GM21723 (cell line): ENCODE results near the gene CIB4.

ENCODE experiments used
- ATAC-seq: cut with Tn5 transposase; IDR thresholded peaks from one replicate; pipeline ENCODE4 v1.9.1; 2021; ENCODE audit warnings: mild to moderate bottlenecking, moderate library complexity; ENCODE audit not compliant: unreplicated experiment

Gene CIB4

GRCh38 chr2:26534098-26534864 lies 106.9 kb downstream of the CIB4 start:
- ATAC-seq: no peak

DNA sequence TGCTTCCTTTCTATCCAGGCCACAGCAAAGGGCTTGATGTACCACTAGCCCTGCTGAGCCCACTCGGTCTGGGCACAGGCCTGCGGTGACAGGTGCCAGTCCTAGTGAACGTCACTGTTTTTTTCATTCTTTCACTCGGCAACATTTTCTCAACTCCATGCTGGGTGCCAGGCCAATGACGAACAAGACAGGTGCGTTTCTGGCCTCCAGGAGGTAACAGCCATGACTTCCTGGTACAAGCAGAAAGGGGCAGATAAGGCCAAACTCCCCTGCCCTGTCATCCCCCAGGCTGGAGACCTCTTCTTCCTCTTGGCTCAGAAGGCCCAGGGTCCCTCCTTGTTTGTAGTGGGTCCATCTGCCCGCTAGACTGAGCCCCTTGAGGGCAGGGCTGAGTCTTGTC lies 107.5 kb downstream of the CIB4 start:
- ATAC-seq: no peak

DNA sequence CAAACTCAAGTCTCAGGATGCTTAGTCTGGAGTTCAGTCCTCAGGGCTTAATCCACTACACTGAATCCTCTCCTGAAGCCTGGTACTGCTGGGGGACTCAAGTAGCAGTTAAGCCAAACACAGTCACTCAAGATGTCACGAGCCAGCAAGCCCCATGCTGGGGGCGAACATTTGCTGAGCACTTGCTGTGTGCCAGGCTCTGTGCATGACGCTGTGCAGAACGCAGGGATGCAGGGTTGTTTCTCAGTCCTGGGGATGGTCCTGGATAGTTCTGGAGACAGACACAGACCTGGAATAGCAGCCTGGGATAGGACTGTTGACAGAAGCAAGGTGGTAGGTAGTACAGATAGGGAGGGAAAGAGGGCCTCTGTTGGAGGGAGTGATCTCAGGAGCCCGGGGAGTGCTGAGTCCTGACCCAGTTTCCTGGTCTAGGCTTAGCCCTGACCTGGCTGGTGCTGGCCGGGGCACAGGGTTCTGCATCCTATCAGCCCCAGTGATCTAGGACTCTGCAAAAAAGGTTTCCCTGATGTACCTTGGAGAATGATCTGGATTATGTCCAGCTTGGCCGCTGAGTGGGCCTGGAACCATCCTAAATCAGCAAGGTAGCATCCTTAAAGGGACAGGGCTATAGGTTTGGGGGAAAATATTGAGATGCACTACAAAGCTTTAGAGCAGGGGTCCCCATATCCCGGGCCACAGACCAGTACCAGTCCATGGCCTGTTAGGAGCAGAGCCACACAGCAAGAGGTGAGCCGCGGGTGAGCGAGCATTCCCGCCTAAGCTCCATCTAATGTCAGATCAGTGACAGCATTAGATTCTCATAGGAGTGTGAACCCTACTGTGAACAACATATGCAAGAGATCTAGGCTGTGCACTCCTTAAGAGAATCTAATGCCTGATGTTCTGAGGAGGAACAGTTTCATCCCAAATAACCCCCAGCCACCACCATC lies 108.6 kb downstream of the CIB4 start:
- ATAC-seq: no peak
